Measurements from ENCODE around the gene CSNK1G2.

Gene CSNK1G2

DNA sequence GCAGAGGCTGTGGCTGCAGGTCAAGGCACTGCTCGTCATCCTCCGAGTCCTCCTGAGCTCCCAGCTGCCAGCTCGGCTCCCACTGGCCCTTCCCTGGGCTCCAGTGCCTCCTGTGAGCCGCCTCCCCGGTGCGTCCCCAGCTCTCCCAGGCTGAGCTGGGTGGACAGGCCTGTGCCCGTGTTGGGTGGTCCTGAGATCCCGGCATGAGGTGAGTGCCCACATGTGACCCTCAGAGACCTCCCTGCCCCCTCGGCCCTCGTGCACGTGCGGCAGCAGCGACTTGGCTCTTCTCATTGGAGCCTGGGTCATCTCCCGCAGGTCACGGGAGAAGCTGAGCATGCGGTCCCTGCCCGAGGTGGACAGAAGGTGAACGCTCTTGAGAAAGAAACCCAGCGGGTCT lies 20.3 kb upstream of the CSNK1G2 start:
- no peak for DNase-seq

DNA sequence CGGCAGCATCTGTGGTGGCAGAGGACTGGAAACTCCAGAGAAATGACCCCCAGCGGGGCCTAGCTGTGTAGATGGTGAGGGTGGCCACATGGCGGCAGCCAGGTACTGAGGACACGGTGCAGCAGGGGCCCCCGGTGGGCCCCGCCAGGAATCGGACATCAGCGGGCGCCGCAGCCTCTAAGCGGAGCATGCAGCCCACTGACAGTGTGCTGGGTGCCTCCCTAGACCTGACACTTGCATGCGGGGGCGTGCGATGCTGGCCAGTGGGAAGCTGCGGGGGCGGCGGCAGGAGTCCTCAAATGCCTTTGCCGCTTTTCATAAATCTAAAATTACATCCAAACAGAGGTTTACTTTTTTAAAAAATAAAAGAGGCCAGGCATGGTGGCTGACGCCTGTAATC lies 19.6 kb upstream of the CSNK1G2 start:
- DNase-seq, result no peak

DNA sequence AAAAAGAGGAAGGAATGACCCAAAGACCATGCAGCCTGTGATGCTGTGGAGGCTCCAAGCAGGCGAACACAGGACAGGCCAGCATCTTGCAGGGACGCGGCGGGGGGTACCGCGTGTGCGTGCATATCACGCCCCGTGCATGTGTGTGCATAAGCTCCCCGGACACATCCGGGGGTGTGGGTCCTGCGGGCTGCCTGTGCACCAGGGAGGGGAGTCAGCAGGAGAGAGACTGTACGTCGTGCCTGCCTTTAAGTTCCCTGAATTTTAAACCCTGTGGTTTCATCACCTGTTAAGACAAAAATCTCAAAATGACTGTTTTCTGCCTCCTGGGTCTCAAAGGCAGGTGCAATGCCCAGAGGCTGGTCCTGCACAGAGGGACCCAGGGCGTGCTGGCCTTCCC lies 19.1 kb upstream of the CSNK1G2 start:
- no peak for DNase-seq

DNA sequence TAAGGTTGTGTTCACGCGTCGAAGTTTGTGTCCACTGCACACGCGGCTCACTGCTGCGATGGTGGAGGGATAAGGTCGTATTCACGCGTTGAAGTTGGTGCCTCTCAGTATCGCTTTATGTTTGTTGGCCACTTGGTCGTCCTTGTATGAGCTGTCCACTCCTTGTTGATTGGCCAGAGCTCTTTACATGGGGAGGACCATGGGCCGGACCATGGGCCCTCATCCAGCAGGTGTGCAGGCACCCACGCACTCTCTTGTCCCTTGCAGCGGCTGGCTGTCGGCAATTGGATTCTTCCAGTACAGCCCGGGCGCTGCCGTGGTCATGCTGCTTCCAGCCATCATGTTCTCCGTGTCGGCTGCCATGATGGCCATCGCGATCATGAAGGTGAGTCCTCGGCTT lies 18.2 kb upstream of the CSNK1G2 start:
- DNase-seq, result no peak

DNA sequence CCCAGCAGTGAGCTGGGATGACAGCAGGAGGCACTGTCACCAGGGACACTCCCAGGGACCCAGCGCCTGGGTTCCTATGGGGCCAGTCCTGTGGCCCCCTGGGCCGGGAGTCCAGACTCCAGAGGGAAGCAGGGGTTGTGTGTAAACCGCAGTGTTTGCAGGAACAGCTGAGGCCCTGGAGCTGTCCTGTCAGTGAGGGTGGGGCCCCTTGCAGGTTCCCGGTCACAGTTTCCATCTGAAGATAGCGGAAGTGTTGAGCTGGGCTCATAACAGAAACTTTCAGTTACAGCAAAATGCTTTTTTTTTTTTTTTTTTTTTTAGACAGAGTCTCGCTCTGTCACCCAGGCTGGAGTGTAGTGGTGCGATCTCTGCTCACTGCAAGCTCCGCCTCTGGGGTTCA lies 17.7 kb upstream of the CSNK1G2 start:
- no peak for DNase-seq

DNA sequence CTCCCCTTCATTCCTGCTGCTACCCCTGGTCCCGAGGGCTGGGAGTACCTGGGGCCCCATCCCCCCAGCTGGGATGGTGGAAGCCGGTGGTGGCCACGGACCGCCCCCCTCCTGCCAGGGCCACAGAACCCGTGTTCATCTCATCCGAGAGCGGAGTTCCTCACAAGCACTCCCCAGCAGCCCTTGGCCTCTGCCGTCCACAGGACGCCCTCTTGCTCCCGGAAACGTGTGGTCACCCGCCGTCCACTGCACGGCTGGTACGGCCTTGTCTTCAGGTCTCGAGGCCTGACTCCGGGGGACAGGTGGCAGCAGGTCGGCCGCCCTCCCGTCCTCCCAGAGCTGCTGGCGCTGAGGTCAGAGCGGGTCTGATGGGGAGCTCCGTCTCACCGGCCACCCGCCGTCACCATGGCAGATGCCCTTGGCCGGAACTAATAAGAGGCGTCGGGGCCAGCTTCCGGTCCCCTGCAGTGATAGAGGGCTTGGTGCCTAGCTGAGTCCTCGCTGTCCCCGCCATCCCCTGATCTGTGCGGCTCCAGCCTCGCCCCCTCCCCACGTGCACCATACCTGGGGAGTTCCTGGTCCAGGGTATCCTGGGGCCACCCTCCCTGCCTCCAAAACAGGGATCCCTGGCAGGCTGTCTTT lies 16.5 kb upstream of the CSNK1G2 start:
- DNase-seq, result no peak

DNA sequence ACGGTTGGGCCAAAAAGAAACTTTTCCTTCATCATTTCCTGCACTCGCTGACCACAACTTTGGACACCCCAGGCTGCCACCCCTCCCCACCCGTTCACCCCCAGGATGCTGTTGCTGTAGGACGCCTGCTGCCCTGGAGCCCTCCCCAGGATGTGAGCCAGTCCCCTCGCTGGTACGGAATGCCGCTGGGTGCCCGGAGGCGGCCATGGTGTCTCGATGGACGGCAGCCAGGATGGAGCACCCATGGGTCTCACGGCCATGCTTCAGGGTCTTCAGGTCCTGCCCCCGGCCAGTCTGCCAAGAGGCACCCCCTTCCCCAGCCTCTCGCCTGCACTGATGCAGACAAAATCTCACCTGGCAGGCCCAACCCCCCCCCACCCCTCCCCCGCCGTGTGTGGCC lies 15.4 kb upstream of the CSNK1G2 start:
- no peak for DNase-seq

DNA sequence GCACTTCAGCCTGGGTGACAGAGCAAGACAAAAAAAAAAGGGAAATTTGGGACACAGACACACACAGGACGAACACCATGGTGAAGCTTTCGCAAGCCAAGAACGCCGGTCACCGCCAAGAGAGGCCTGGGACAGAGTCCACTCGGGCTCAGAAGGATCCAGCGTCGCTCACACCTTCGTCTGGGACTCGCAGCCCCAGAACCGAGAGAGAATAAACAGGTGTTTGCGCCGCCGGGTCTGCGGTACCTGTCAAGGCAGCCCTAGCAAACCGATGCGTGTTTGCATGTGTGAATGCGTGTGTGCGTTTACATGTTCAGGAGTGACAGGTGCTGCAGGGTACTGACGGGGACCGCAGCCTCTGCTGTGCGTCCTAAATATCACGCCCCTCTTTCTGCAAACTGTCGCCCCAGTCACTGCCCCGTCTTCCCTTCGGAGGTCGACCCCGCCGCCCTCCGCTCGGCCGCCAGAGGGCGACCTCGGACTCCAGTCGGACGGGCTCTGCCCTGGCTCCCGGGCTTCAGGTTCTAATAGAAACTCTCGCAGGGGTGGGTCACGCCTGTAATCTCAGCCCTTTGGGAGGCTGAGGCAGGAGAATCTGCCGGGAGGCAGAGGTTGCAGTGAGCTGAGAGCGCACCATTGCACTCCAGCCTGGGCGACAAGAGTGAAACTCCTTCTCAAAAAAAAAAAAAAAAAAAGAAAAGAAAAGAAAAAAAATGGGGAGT lies 11.8 kb upstream of the CSNK1G2 start:
- peak; percentile 50 for DNase-seq

DNA sequence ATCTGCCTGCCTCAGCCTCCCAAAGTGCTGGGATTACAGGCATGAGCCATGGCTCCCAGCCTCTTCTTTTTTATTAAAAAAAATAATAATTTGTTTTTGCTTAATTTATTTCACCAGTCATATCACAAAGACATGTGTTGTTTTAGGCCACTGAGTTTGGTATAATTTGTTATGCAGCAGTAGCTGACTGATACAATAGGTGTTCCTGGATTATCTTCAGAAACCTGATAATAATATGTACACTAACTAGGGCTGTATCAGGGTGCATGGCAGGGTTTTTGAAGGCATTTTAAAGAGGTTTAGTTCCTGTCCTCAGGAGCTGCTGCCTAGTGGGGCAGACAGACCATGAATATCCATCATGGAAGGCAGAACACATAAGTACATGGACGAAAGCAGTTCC lies 9.5 kb upstream of the CSNK1G2 start:
- no peak for DNase-seq

DNA sequence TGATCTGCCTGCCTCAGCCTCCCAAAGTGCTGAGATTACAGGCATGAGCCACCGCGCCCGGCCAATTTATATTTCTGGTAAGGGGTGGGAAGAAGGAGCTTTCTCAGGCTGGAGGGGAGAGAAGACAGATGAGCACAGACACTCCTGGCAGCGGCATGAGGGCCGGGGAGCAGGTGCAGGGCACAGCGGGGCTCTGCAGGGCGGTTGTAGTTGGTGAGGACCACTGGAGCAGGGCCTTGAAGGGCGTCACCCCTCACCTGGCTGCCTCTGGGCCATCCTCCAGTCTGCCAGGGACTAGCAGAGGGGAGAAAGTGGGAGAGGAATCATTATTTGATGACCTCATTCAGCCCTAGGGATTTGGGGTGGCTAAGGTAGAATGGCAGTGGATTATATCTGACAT lies 8.6 kb upstream of the CSNK1G2 start:
- DNase-seq, result no peak

DNA sequence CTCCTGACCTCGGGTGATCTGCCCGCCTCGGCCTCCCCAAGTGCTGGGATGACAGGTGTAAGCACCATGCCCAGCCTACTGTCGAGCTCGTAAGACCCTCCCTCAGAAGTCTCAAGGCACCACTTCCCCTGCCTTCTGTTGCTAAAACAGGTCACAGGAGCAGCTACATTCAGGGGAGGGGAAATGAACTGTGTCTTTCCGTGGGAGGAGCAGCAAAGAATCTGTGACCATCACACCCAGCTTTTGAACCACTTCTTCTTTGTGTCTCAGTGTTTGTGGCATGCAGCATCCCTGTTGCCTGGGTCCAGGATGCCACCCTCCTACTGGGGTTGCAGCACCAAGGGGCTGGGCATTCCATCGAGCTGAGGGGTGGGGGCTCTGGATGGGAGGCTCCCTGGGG lies 7.7 kb upstream of the CSNK1G2 start:
- DNase-seq, result no peak

DNA sequence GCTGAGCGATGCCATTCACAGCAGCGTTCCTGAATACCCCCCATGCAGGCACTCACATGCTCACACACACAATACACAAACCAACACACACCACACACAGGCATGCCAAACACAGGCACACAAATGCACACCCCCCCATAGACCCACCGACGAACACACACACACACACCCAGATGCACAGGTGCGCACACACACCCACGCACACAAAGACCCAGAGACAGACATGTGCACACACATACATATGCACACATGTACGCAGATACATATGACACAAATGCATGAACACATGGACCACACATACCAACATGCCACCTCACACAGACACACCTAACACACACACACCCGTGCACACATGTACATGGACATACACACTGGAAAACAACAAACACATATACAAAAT lies 7.0 kb upstream of the CSNK1G2 start:
- no peak for DNase-seq

DNA sequence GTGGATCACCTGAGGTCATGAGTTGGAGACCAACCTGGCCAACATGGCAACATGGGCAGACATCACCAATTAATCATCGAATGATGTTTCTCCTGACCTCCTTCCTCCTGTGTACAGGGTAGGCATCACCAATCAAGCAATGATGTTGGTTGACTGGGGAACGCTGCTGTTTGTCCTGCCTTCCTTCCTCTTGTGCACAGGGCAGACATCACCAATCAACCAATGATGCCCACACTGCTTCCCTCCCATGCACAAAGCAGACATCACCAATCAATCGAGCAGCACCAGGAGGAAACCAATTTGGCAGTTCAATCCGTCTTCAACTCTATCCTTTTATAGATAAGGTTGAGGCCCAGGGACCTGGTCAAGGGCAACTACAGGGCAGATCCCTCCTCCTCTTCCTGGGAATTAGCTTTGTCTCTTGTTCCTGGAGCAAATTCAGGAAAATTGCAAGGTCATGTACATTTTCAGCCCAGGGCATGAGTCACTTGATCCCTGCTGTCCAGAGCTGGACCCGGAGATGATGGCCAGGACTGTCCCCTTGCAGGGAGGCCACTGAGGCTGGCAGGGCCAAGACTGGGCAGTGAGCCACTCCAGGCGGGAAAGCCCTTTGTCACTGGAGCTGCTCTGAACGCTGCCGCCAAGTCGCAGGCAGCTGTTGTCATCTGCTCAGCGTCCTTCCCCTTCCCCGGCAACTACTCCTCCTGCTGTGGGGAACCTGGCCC lies 5.3 kb upstream of the CSNK1G2 start:
- DNase-seq, result peak; percentile 83

DNA sequence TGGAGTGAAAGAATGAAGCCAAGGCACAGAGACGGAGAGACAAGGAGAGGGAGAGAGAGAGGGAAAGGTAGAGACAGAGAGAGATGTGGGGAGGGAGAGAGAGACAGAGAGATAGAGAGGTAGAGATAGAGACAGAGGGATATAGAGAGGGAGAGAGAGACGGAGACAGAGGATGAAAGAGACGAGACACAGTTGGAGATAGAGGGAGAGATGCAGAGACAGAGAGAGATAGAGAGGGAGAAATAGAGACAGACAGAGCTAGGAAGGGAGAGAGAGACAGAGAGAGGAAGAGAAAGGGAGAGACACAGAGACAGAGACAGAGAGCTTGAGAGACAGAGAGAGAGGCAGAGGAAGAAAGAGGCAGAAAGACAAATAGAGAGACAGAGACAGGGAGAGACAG lies 4.5 kb upstream of the CSNK1G2 start:
- no peak for DNase-seq

DNA sequence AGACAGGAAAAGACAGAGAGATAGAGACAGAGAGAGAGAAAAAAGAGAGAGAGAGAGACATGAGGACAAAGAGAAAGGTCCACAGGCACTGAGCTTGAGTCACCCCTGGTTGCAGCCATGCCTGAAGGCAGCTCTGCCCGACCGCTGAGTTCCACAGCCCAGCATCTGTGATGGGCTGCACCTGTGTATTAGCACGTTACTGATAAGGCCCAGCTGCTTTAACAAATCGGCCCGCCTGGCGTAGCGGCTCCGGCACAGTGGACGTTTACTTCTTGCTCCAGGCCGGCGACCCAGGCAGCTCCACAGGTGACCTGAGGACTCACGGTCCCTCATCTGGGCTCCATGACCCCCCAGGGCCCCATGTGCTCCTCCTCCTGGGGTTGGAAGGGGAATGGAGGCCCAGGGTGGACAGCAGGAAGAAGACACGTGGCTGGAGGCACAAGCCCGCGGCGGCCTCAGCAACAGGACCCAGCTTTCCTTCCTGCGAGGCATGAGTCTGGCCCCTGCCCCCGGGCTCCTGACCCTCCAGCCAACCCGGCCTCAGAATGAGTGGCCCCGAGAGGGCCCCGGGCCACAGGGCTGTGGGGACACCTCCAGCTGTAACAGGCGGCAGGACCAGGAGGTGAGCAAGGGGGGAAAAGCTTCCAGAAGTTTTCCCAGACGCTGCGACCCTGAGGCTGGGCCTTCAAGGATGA lies 3.9 kb upstream of the CSNK1G2 start:
- no peak for DNase-seq

DNA sequence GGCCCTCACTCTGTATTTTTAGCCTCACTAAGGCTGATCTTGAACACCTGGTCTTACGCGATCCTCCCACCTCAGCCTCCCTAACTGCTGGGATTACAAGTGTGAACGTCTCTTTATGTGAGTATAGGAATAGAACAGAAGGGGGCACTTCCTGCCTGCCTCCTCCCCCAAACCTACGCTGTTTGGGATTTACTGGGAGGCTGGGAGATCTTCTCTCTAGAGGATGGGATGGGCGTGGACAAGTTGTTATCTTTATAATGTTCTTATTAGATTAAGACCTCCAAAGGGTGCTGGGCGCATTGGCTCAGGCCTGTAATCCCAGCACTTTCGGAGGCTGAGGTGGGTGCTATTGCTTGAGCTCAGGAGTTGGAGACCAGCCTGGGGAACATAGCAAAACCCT lies 2.9 kb upstream of the CSNK1G2 start:
- DNase-seq, result no peak

DNA sequence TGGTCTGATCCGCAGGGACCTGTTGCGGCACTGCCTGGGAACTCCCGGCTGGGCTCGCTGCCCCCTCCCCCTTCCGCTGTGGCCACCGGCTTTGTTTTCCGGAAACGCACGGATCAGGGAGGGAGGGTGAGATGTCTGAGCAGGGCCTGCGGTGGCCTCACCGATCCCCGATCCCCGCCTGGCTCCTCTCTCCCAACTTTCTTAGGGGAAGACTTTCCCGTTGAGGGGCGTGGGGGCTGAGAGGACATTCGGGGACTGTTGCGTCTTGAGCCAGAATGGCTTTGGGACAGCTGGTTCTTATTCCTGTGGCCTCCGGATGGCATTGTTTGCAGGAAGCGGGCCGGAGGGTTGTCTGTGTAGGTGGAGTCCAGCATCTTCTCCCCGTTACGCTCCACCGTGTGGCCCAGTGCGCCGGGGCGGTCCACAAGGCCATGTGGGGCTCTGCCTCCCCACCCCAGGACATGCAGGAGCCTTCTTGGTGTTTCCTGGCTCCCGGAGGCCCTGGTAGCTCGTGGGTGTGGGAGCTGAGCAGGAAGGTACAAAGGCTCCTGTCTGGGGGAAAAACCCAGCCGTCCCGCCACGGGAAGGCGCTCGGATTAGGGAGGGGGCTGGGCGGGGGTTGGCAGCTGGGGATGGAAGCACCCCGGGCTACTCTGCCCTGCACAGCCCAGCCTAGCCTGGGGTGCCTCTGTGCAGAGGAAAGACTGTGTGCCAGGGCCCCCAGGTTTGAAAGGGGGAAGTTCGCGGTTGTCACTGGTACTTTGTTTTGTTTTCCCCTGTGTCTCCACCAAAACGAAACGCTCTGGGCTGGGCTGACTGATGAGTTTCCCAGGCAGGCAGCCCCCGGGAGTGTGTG lies 1.3 kb downstream of the CSNK1G2 start:
- peak; percentile 67 for DNase-seq

DNA sequence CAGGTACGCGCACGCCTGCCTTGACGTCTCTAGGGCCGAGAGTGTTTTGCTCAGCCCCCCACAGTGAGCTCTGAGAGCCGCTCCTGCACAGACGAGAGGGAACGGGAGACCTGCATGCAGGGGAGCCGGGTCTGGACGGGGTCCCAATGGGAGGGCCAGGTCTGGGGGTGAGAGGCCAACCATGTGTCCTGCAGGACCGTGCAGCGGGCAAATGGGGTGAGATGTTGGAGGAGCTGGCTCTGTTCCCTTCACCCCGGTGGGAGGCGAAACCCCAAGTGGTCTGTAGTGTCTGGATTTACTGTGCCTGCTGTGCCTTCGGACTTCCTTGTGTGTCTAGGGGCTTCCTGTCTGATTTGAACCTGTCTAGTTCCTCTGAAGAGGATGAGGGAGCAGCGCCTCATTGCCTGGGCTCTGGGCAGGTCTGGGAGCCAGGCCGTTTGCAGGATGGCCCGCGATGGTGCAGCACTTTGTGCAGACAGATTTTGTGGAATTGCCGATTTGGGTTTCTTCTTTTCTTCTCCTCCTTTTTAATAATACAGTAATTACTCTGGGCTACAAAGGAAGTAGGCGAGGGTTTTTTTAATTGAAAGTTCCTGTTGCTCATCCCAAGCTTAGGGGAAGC lies 2.1 kb downstream of the CSNK1G2 start:
- no peak for DNase-seq

DNA sequence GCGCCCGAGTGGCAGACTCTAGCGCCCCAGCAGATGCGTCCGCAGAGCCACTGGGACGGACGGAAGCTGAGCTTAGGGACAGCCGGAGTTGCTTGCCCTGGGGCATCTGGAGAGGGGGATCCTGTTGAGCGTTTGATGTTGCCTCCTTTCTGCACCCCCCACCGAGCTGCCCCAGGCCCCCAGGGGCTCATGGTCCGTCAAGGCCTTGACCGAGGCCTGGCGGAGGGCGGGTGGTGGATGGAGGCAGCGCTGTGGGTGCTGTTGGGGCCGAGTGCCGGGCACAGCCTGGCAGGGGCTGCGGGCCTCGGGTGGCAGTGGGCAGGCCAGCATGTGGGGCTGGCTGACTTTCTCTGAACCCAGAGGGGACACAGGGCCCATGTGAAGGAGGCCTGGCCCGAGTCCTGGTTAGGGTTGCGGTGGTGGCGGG lies 2.7 kb downstream of the CSNK1G2 start:
- DNase-seq, result no peak

DNA sequence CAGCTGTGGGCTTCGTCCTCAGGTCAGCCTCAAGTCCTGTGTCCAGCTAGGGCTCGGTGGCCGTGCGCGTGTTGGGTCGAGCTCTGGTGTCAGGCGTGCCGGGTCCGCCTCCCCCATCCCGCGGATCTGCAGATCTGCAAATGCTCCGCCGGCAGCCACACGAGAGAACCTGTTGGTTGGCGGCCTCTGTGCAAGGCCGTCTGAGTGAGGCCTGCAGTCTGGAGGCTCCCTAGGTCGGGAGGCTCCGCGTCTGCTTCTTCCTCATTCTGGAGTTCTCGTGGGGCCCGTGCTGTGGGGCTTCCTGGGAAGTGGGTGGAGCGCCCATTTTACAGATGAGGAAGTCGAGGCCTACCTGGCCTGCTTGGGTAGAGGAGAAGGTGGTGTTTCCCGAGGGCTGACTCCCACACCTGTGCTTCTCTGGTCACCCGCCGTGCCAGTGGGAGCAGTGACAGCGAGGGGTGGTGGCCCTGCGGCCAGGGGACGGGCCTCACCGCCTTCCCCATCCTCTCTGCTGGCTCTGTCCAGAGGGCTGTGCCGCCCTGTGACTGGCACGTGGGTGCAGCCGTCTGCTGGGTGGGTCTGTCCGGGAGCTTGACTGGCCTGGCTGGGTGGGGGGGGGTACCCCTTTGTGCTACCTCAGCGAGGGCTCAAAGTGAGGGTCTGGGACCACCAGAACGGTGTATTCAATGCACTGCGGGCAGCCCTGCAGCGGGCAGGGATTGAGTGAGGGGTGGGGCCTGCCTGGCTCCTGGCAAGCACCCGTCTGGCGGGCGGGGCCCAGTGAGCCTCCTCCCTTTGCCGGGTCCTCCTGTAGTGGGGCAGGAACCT lies 3.3 kb downstream of the CSNK1G2 start:
- DNase-seq, result no peak

DNA sequence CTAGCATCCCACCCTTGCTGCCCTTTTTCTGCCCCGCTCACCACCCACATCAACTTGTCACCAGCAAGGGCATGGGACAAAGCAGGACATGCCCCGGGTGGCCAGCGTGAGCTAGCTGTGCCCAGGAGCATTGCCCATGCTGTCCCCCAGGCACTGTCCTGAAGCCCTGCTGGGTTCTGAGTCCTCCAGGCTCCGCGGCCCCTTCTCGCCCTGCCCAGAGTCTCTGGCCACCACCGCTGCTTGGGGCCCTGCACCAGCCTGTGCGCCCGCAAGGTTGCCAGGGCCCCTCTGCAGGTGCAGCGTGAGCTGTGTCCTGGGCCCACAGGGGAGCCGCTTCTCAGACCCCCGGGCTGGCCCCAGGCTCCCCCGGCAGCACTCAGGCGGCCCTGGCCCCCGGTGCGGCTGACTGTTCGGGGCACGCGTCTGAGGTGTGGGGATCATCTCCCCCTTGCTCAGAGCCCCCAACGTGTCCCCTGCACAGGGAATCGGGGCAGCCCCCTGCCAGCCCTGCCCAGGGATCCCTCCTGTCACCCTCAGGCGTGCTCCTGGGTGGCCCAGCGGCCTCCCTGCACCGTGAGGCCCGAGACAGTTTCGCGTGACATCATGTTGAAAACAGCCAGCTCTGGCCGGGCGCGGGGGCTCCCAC lies 4.1 kb downstream of the CSNK1G2 start:
- no peak for DNase-seq

All from GDM1 (cell line).